Measurements from ENCODE around the gene PANK2. TPM values are rescaled to one million over a fixed set of nuclear protein-coding genes. Genes with fewer than 3 reads are reported as not detected.
"Not testable (repeated sequence)": the region's sequence is repeated elsewhere in the genome, so short reads cannot be mapped to it uniquely, and the experiment has no call there.

Gene PANK2
- total RNA-seq, 4 donors from 2014 or later = 22.9 to 48.7 (median 38.2) TPM

DNA sequence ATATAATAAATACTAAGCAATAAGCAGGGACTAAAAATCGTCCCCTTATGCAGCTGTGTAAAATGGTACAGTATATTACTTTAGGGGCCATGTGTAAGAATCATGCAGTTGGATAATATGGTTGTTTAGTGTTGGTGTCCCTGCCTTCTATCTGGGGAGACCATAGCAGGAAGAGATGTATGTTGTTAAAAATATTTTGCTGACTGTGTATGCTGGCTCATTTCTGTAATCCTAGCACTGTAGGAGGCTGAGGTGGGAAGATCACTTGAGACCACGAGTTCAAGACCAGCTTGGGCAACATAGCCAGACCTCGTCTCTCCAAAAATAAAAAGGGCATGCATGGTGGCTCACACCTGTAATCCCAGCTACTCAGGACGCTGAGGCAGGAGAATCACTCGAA is 5.6 kb downstream of the PANK2 start:
- peaks cover 20 to 95% (median 56%) of the 10 kb centered on the region in 4 donors for H3K4me1 ChIP-seq
- TF ChIP-seq, protein P1, sequence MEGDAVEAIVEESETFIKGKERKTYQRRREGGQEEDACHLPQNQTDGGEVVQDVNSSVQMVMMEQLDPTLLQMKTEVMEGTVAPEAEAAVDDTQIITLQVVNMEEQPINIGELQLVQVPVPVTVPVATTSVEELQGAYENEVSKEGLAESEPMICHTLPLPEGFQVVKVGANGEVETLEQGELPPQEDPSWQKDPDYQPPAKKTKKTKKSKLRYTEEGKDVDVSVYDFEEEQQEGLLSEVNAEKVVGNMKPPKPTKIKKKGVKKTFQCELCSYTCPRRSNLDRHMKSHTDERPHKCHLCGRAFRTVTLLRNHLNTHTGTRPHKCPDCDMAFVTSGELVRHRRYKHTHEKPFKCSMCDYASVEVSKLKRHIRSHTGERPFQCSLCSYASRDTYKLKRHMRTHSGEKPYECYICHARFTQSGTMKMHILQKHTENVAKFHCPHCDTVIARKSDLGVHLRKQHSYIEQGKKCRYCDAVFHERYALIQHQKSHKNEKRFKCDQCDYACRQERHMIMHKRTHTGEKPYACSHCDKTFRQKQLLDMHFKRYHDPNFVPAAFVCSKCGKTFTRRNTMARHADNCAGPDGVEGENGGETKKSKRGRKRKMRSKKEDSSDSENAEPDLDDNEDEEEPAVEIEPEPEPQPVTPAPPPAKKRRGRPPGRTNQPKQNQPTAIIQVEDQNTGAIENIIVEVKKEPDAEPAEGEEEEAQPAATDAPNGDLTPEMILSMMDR (IDR thresholded peaks at IDR 0.05) = no peak
- in situ Hi-C loops (cut with MboI; ENCODE audit: low pct_ligation_motif_present in 1 of 4, low pct_unique_long_range_greater_than_20kb in 1 of 4, low sequenced_read_pairs in 3 of 4) = loop anchor here in 2 of 4 donors (25.0 kb wide), 1 partner anchor 193 kb away; no protein-coding TSS in a partner anchor

DNA sequence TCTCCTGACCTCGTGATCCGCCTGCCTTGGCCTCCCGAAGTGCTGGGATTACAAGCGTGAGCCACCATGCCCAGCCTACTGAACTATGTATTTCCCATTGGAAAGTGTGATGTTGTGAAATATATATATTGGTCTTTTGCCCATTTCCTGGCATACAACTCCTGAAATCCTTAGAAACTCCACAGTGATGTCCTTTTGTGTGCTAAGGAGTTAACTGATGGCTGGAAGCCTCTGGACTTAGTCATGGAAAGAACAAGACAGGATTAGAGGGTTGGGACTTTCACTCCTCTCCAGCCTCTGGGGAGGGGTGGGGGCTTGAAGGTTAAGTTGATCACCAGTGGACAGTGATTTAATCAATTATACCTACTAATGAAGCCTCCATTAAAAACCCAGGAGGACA is 7.1 kb downstream of the PANK2 start:
- in situ Hi-C loops (cut with MboI; ENCODE audit: low pct_ligation_motif_present in 1 of 4, low pct_unique_long_range_greater_than_20kb in 1 of 4, low sequenced_read_pairs in 3 of 4) = loop anchor here in 2 of 4 donors (25.0 kb wide), 1 partner anchor 191 kb away; no protein-coding TSS in a partner anchor
- WGBS, 2 donors (ENCODE audit: low coverage in 1 of 2) = 98% methylated on average over 4 of the region's 4 CpGs; no CpG with 5 or more reads in 1 of the 2 donors
- intact Hi-C loops (cut with DNase I; ENCODE audit: low total_unique reads) = no loop called here

More for the DNA sequence above, 5.6 kb downstream of the PANK2 start:
- no peaks in the 10 kb centered on the region for H3K9me3 ChIP-seq
- no peaks in the 10 kb centered on the region for H3K36me3 ChIP-seq
- intact Hi-C loops (cut with DNase I; ENCODE audit: low total_unique reads) = no loop called here
- no peaks in the 10 kb centered on the region for H3K27me3 ChIP-seq
- WGBS, 2 donors (ENCODE audit: low coverage in 1 of 2) = 65 to 85% methylated on average over 5 of the region's 5 CpGs
- DNase-seq = no peak
- no peak overlapping the region for H3K27ac ChIP-seq
- no peak overlapping the region for H3K4me3 ChIP-seq

DNA sequence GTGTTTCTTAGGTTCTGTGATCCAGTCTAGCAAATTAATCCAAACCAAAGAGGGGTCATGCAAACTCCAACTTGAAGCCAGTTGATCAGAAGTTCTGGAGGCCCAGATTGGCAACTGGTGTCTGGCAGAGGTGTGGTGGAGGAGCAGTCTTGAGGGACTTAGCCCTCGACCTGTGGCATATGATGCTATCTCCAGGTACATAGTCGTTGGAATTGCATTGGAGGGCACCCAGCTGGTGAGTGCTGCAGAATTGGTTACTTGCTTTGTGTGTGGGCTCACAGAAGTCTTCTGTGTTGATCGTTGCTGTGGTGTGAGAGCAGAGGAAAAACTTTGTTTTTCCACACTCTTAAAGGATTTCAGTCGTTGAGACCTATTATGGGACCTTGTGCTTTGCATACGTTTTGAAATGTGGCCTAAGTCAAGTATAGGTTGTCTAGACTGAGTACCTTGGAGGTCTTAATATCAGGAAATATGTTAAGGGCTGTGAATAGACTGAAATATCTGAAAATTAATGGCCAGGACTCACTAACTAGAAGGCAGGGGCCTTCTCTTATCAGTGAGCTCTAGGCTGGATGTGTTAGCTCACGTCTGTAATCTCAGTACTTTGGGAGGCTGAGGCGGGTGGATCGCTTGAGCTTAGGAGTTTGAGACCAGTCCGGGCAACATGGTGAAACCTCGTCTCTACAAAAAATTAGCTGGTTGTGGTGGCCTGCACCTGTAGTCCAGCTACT is 7.8 kb downstream of the PANK2 start:
- TF ChIP-seq, protein P1 (IDR thresholded peaks at IDR 0.05) = no peak
- in situ Hi-C loops (cut with MboI; ENCODE audit: low pct_ligation_motif_present in 1 of 4, low pct_unique_long_range_greater_than_20kb in 1 of 4, low sequenced_read_pairs in 3 of 4) = loop anchor here in 2 of 4 donors (25.0 kb wide), 1 partner anchor 190 kb away; no protein-coding TSS in a partner anchor
- Histone ChIP-seq H3K4me3 (no peak overlapping the region), H3K9me3 (no peaks in the 10 kb centered on the region), H3K27ac (no peak overlapping the region), H3K27me3 (no peaks in the 10 kb centered on the region), H3K4me1 (peaks cover 13 to 96% (median 52%) of the 10 kb centered on the region in 4 donors), H3K36me3 (no peaks in the 10 kb centered on the region)
- WGBS, 2 donors (ENCODE audit: low coverage in 1 of 2) = 60 to 71% methylated on average over 2 to 10 of the region's 10 CpGs
- intact Hi-C loops (cut with DNase I; ENCODE audit: low total_unique reads) = no loop called here
- no peak for DNase-seq

More for the DNA sequence above, 7.1 kb downstream of the PANK2 start:
- DNase-seq = no peak
- H3K4me1 ChIP-seq = peaks cover 19 to 96% (median 58%) of the 10 kb centered on the region in 4 donors
- no peaks in the 10 kb centered on the region for H3K9me3 ChIP-seq
- no peaks in the 10 kb centered on the region for H3K27me3 ChIP-seq
- H3K36me3 ChIP-seq = no peaks in the 10 kb centered on the region
- H3K27ac ChIP-seq = no peak overlapping the region
- H3K4me3 ChIP-seq = no peak overlapping the region
- no peak for TF ChIP-seq POLR2A (IDR thresholded peaks at IDR 0.05)
- TF ChIP-seq, protein P1 (IDR thresholded peaks at IDR 0.05) = no peak
- TF ChIP-seq POLR2AphosphoS5 (IDR thresholded peaks at IDR 0.05) = no peak
- TF ChIP-seq EP300 (IDR thresholded peaks at IDR 0.05; ENCODE audit: low read depth) = no peak

DNA sequence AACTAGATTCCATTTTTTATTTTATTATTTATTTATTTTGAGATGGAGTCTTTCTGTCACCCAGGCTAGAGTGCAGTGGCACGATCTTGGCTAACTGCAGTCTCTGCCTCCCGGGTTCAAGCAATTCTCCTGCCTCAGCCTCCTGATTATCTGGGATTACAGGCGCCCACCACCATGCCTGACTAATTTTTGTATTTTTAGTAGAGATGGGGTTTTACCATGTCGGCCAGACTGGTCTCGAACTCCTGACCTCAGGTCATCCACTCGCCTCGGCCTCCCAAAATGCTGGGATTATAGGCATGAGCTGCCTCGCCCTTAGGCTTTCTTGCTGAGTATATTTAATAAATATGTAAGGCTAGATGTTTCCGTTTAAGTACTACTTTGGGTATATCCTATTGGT is 9.0 kb downstream of the PANK2 start:
- H3K4me3 ChIP-seq; DNase-seq; H3K36me3 ChIP-seq; H3K27me3 ChIP-seq; H3K9me3 ChIP-seq; intact Hi-C loops (cut with DNase I; ENCODE audit: low total_unique reads); H3K27ac ChIP-seq: not testable (repeated sequence)
- in situ Hi-C loops (cut with MboI; ENCODE audit: low pct_ligation_motif_present in 1 of 4, low pct_unique_long_range_greater_than_20kb in 1 of 4, low sequenced_read_pairs in 3 of 4) = loop anchor here in 2 of 4 donors (25.0 kb wide), 1 partner anchor 189 kb away; no protein-coding TSS in a partner anchor
- 55 to 71% methylated on average over 2 to 9 of the region's 9 CpGs for WGBS, 2 donors (ENCODE audit: low coverage in 1 of 2)
- H3K4me1 ChIP-seq = peaks cover 11 to 94% (median 49%) of the 10 kb centered on the region in 4 donors

Data from transverse colon (tissue), 4 donors.